ENCODE results near the gene DOCK11. TPM values are rescaled to one million over a fixed set of nuclear protein-coding genes. Genes with fewer than 3 reads are reported as not detected.

The DOCK11 gene
- total and polyA plus RNA-seq, 2 donors (not counting 3 experiments of a cell fraction or from before 2014, with no cell fraction given): 0.37 to 0.86 TPM

- POLR2A ChIA-PET: no interaction called here
- FAIRE-seq: no peak
These were observed 180.3 kb downstream of the DOCK11 start for GRCh38 chrX:118675966-118676349.

GRCh38 chrX:118677318-118677717 is 181.7 kb downstream of the DOCK11 start:
- no peaks in the 10 kb centered on the region for H3K9me1 ChIP-seq (replicated peaks; ENCODE audit: control insufficient read depth, extremely low read depth, insufficient read depth, low read length)
- no peaks in the 10 kb centered on the region for H3K79me2 ChIP-seq (ENCODE audit: control insufficient read depth, insufficient read depth, low read length)
- no peaks in the 10 kb centered on the region for H3K27me3 ChIP-seq (ENCODE audit: control insufficient read depth in 2 of 2, insufficient read depth in 2 of 2, low read length in 2 of 2)
- no peak overlapping the region for H2AFZ ChIP-seq (ENCODE audit: low read depth, low read length)
- H4K20me1 ChIP-seq (replicated peaks; ENCODE audit: control insufficient read depth, extremely low read depth, insufficient read depth, low read length): no peaks in the 10 kb centered on the region
- ChIA-PET POLR2A (no interaction called here), CTCF (no interaction called here)
- no peak overlapping the region for H3K4me2 ChIP-seq (ENCODE audit: insufficient read depth, low read length)
- H3K9me3 ChIP-seq (replicated peaks; ENCODE audit: control insufficient read depth, insufficient read depth, low read length): no peaks in the 10 kb centered on the region
- FAIRE-seq (no peak), DNase-seq (ENCODE audit: low read depth, low spot score) (no peak)
- dilution Hi-C loops (cut with MboI; ENCODE audit: extremely low pct_ligation_motif_present, low sequenced_read_pairs) (no loop called here), intact Hi-C loops (cut with micrococcal nuclease) (no loop called here)
- H3K9ac ChIP-seq (replicated peaks; ENCODE audit: extremely low read depth, insufficient read depth, low read length): no peak overlapping the region
- no peaks in the 10 kb centered on the region for H3K36me3 ChIP-seq (ENCODE audit: control insufficient read depth in 2 of 2, extremely low read depth in 1 of 2, insufficient read depth in 2 of 2, low read length in 2 of 2)
- H3K4me1 ChIP-seq (ENCODE audit: control insufficient read depth, extremely low read depth, insufficient read depth, low read length): no peaks in the 10 kb centered on the region
- no peak overlapping the region for H3K27ac ChIP-seq (ENCODE audit: insufficient read depth, low read depth, low read length)
- no peak for TF ChIP-seq JUN (IDR thresholded peaks at IDR 0.05; ENCODE audit: borderline replicate concordance, insufficient read depth, insufficient read length, low read depth)
- TF ChIP-seq POLR2AphosphoS5 (IDR thresholded peaks at IDR 0.05; ENCODE audit: insufficient read depth, low read depth, low read length): no peak
- no peak for TF ChIP-seq EZH2 (IDR thresholded peaks at IDR 0.05; ENCODE audit: borderline replicate concordance, low read depth, low read length, severe bottlenecking)
- TF ChIP-seq GATA2 (IDR thresholded peaks at IDR 0.05; ENCODE audit: insufficient read depth, insufficient read length, low read depth, low read length): no peak
- no peak for TF ChIP-seq MYC (IDR thresholded peaks at IDR 0.05; ENCODE audit: low read depth, low read length)
- TF ChIP-seq, protein P1, sequence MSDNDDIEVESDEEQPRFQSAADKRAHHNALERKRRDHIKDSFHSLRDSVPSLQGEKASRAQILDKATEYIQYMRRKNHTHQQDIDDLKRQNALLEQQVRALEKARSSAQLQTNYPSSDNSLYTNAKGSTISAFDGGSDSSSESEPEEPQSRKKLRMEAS (IDR thresholded peaks at IDR 0.05; ENCODE audit: insufficient read depth, insufficient read length): no peak
- TF ChIP-seq, protein P2, sequence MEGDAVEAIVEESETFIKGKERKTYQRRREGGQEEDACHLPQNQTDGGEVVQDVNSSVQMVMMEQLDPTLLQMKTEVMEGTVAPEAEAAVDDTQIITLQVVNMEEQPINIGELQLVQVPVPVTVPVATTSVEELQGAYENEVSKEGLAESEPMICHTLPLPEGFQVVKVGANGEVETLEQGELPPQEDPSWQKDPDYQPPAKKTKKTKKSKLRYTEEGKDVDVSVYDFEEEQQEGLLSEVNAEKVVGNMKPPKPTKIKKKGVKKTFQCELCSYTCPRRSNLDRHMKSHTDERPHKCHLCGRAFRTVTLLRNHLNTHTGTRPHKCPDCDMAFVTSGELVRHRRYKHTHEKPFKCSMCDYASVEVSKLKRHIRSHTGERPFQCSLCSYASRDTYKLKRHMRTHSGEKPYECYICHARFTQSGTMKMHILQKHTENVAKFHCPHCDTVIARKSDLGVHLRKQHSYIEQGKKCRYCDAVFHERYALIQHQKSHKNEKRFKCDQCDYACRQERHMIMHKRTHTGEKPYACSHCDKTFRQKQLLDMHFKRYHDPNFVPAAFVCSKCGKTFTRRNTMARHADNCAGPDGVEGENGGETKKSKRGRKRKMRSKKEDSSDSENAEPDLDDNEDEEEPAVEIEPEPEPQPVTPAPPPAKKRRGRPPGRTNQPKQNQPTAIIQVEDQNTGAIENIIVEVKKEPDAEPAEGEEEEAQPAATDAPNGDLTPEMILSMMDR (IDR thresholded peaks at IDR 0.05; ENCODE audit: extremely low read depth in 1 of 2, insufficient read depth in 1 of 2, low read depth in 1 of 2, low read length in 2 of 2): no peak
- TF ChIP-seq FOS (IDR thresholded peaks at IDR 0.05; ENCODE audit: borderline replicate concordance, insufficient read depth, low read length): no peak
- TF ChIP-seq POLR2A (IDR thresholded peaks at IDR 0.05; ENCODE audit: low read depth, low read length): no peak
- no TSS peak for BruUV-seq (replicated peaks)
- H3K4me3 ChIP-seq (replicated peaks in 1 of 3; ENCODE audit: insufficient read depth in 1 of 3, low read depth in 1 of 3, low read length in 3 of 3): no peak overlapping the region

More at GRCh38 chrX:118675966-118676349, 180.3 kb downstream of the DOCK11 start:
- intact Hi-C loops (cut with micrococcal nuclease) (no loop called here), dilution Hi-C loops (cut with MboI; ENCODE audit: extremely low pct_ligation_motif_present, low sequenced_read_pairs) (no loop called here)
- BruUV-seq (replicated peaks): no TSS peak
- Histone ChIP-seq H2AFZ (ENCODE audit: low read depth, low read length) (no peak overlapping the region), H3K36me3 (ENCODE audit: control insufficient read depth in 2 of 2, extremely low read depth in 1 of 2, insufficient read depth in 2 of 2, low read length in 2 of 2) (no peaks in the 10 kb centered on the region), H3K4me1 (ENCODE audit: control insufficient read depth, extremely low read depth, insufficient read depth, low read length) (no peaks in the 10 kb centered on the region), H3K27ac (ENCODE audit: insufficient read depth, low read depth, low read length) (no peak overlapping the region), H3K9ac (replicated peaks; ENCODE audit: extremely low read depth, insufficient read depth, low read length) (no peak overlapping the region), H3K4me3 (replicated peaks in 1 of 3; ENCODE audit: insufficient read depth in 1 of 3, low read depth in 1 of 3, low read length in 3 of 3) (no peak overlapping the region), H3K9me1 (replicated peaks; ENCODE audit: control insufficient read depth, extremely low read depth, insufficient read depth, low read length) (no peaks in the 10 kb centered on the region), H4K20me1 (replicated peaks; ENCODE audit: control insufficient read depth, extremely low read depth, insufficient read depth, low read length) (no peaks in the 10 kb centered on the region), H3K9me3 (replicated peaks; ENCODE audit: control insufficient read depth, insufficient read depth, low read length) (no peaks in the 10 kb centered on the region), H3K27me3 (ENCODE audit: control insufficient read depth in 2 of 2, insufficient read depth in 2 of 2, low read length in 2 of 2) (no peaks in the 10 kb centered on the region), H3K79me2 (ENCODE audit: control insufficient read depth, insufficient read depth, low read length) (no peaks in the 10 kb centered on the region), H3K4me2 (ENCODE audit: insufficient read depth, low read length) (no peak overlapping the region)
- no peak for DNase-seq (ENCODE audit: low read depth, low spot score)
- CTCF ChIA-PET: no interaction called here
- TF ChIP-seq POLR2A (IDR thresholded peaks at IDR 0.05; ENCODE audit: low read depth, low read length): no peak
- TF ChIP-seq FOS (IDR thresholded peaks at IDR 0.05; ENCODE audit: borderline replicate concordance, insufficient read depth, low read length): no peak
- no peak for TF ChIP-seq EZH2 (IDR thresholded peaks at IDR 0.05; ENCODE audit: borderline replicate concordance, low read depth, low read length, severe bottlenecking)
